Sigmoid colon (tissue), 4 donors: Measurements from ENCODE around the gene NR1H4.

ENCODE experiments used
- EP300 ChIP-seq, 4 donors: sonication (generic); formaldehyde crosslinking; IDR thresholded peaks; one replicate each; pipeline ENCODE4 v1.6.1; 2017; ENCODE audit warnings: antibody characterized with exemption in 4 of 4
- POLR2A ChIP-seq, 2 donors: fragments of 450-650 bp; IDR thresholded peaks; one replicate each; pipeline ENCODE4 v1.6.1; 2016; ENCODE audit warnings: antibody characterized with exemption in 2 of 2, mild to moderate bottlenecking in 2 of 2, moderate library complexity in 2 of 2
- POLR2AphosphoS5 ChIP-seq, 4 donors: sonication (generic); formaldehyde crosslinking; IDR thresholded peaks; one replicate each; pipeline ENCODE4 v1.6.1; 2017; ENCODE audit warnings: antibody characterized with exemption in 4 of 4
- TF ChIP-seq, protein P1 (sequence below), 4 experiments: fragments of 450-650 bp in 3 of 4; fragments of 200-600 bp in 1 of 4; IDR thresholded peaks; one replicate each; pipeline ENCODE4 v1.5.1; 2016 to 2019; ENCODE audit warnings: antibody characterized with exemption in 4 of 4, mild to moderate bottlenecking in 3 of 4, moderate library complexity in 2 of 4

DNA sequence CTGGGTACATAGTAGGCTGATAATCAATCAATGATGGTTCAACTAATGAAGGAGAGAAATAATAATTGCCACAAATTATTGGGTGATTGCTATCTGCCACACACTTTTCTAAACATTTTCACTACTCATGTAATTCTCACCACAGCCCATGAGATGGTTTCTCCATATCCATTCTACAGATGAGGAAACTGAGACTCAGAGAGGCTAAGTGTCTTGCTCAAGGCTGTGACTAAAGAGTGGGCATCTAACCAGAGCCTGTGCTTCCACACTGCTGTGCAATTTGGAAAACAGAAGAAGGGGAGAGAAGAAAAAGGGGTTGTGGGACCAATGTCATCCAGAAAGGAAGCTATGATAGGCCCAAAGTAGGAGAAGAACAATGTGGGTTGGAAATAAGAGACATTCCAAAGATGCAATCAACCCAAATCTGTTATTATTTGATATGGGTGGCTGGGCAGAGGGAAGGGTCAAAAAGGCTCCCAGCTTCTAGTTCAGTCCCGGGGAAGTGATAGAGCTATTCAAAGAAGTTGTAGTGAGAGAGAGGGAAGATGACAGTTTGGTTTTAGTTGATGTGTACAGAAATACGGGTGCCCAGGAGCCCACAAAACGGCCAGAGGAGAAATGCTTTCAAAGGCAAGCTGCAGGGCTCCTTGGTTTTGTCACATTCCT lies 483 bp upstream of the NR1H4 start:
- TF ChIP-seq, protein P1, sequence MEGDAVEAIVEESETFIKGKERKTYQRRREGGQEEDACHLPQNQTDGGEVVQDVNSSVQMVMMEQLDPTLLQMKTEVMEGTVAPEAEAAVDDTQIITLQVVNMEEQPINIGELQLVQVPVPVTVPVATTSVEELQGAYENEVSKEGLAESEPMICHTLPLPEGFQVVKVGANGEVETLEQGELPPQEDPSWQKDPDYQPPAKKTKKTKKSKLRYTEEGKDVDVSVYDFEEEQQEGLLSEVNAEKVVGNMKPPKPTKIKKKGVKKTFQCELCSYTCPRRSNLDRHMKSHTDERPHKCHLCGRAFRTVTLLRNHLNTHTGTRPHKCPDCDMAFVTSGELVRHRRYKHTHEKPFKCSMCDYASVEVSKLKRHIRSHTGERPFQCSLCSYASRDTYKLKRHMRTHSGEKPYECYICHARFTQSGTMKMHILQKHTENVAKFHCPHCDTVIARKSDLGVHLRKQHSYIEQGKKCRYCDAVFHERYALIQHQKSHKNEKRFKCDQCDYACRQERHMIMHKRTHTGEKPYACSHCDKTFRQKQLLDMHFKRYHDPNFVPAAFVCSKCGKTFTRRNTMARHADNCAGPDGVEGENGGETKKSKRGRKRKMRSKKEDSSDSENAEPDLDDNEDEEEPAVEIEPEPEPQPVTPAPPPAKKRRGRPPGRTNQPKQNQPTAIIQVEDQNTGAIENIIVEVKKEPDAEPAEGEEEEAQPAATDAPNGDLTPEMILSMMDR (IDR thresholded peaks at IDR 0.05): no peak
- TF ChIP-seq POLR2AphosphoS5 (IDR thresholded peaks at IDR 0.05) (no peak), POLR2A (IDR thresholded peaks at IDR 0.05) (no peak), EP300 (IDR thresholded peaks at IDR 0.05) (no peak)
